PC-9 (cell line): Measurements from ENCODE around the gene AHRR. TPM values are rescaled to one million over a fixed set of nuclear protein-coding genes. Genes with fewer than 3 reads are reported as not detected.

Source experiments
- BruUV-seq: library from RNA; stranded (reverse); fragments of 400-500 nt; replicated peaks from 2 replicates; lab custom pipeline; 2021; lab: Mats Ljungman, UMichigan
- CTCF ChIA-PET: fragments of 300-600 bp; sonication (Branson Sonifier 250); formaldehyde crosslinking; loops from one replicate; lab custom pipeline; 2022; ENCODE audit warnings: antibody characterized with exemption; lab: Charles Lee
- POLR2A ChIA-PET: fragments of 300-600 bp; sonication (Branson Sonifier 250); formaldehyde crosslinking; loops from one replicate; lab custom pipeline; 2022; ENCODE audit warnings: antibody characterized with exemption; ENCODE audit not compliant: unreplicated experiment; lab: Charles Lee
- DNase-seq, 2 experiments: peaks; one replicate each; pipeline versions ENCODE4 v3.0.0 to v3.0.0-alpha.2; 2015 to 2022; ENCODE audit warnings: mixed read lengths in 1 of 2
- H2AFZ ChIP-seq: fragments of 200-600 bp; sonication (generic); 2 replicates; pipeline ENCODE4 v1.8.1; 2017; ENCODE audit warnings: antibody characterized with exemption
- H3F3A ChIP-seq: fragments of 200-600 bp; sonication (generic); 2 replicates; pipeline ENCODE4 v1.8.1; 2017; ENCODE audit warnings: antibody characterized with exemption, mild to moderate bottlenecking, low read depth; ENCODE audit not compliant: insufficient read depth
- H3K27ac ChIP-seq: fragments of 200-600 bp; sonication (generic); 2 replicates; pipeline ENCODE4 v1.6.1; 2016; ENCODE audit warnings: mixed run types
- H3K27me3 ChIP-seq: fragments of 200-600 bp; sonication (generic); 2 replicates; pipeline ENCODE4 v1.6.1; 2016; ENCODE audit warnings: low read depth, mixed run types; ENCODE audit not compliant: insufficient read depth
- H3K36me3 ChIP-seq: fragments of 200-600 bp; sonication (generic); 2 replicates; pipeline ENCODE4 v1.6.1; 2016; ENCODE audit warnings: low read depth, mixed run types
- H3K4me1 ChIP-seq: fragments of 200-600 bp; sonication (generic); replicated peaks from 2 replicates; pipeline ENCODE4 v1.6.1; 2016; ENCODE audit warnings: mixed run types; ENCODE audit not compliant: insufficient read depth
- H3K4me2 ChIP-seq: fragments of 200-600 bp; sonication (generic); 2 replicates; pipeline ENCODE4 v1.6.1; 2017; ENCODE audit warnings: mixed run types
- H3K4me3 ChIP-seq: fragments of 200-600 bp; sonication (generic); 2 replicates; pipeline ENCODE4 v1.6.1; 2016; ENCODE audit warnings: mixed run types
- H3K79me2 ChIP-seq: fragments of 200-600 bp; sonication (generic); 2 replicates; pipeline ENCODE4 v1.6.1; 2017; ENCODE audit warnings: low read depth, mixed run types
- H3K9me2 ChIP-seq: fragments of 200-600 bp; sonication (generic); 2 replicates; pipeline ENCODE4 v1.8.1; 2017; ENCODE audit warnings: mild to moderate bottlenecking; ENCODE audit not compliant: insufficient read depth
- H3K9me3 ChIP-seq: fragments of 200-600 bp; sonication (generic); 2 replicates; pipeline ENCODE4 v1.8.1; 2016; ENCODE audit warnings: low read depth; ENCODE audit not compliant: insufficient read depth
- H4K20me1 ChIP-seq: fragments of 200-600 bp; sonication (generic); 2 replicates; pipeline ENCODE4 v1.8.1; 2017; ENCODE audit not compliant: insufficient read depth
- EZH2 ChIP-seq: fragments of 200-600 bp; sonication (generic); IDR thresholded peaks from 2 replicates; pipeline ENCODE4 v1.8.0; 2017; ENCODE audit warnings: antibody characterized with exemption, low read depth
- intact Hi-C: fragments of 100-400 bp; cut with micrococcal nuclease; formaldehyde crosslinking; loops from one replicate; pipeline ENCODE4 v1.10.0; 2022; ENCODE audit not compliant: unreplicated experiment
- total RNA-seq: library from RNA; stranded (reverse); gene quantifications from 2 replicates; pipeline ENCODE4 v1.2.3, GENCODE V29; 2021
- TF ChIP-seq, protein P1 (sequence below): fragments of 200-600 bp; sonication (generic); conservative IDR thresholded peaks from 2 replicates; pipeline ENCODE4 v1.6.1; 2017; ENCODE audit warnings: mixed run types, antibody characterized with exemption, mild to moderate bottlenecking, moderate library complexity

Gene AHRR
- total RNA-seq, 1 experiment from 2014 or later = 7.2 TPM

DNA sequence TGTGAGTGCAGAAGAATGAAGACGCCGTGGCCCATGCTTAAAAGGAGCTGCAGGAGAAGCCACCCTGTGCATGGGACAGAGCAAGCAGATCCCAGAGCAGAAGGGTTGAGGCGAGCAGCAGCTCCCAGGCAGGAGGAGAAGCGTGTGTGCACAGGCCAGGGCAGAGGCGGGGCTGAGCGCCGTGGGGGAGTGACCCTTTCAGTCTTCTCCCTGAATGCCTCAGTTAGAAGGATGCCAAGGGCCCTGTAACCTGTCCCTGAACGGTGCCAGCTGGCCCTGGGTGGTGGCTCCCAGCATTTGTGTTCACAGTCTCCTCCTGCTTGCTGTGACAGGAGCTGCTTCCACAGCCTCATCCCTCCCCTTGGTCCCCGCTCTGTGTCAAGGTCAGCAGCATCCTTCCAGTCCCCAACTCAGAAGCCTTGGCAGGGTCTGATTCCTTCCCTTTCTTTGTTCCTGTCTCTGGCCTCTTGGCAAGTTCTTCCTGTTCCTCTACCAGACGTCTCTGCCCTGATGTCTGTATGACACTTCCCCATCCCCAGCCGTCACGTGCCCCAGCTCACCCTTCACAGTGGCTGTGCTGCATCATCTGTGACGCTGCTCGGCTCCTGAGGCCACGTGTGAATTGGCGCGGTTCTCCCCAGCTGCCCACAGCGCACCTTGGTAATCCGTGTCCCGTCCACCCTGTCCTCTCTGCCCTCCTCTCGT lies 126.7 kb downstream of the AHRR start:
- peaks cover 69% of the 10 kb centered on the region for H3K36me3 ChIP-seq
- H3K9me2 ChIP-seq = no peaks in the 10 kb centered on the region
- no peaks in the 10 kb centered on the region for H3K9me3 ChIP-seq
- no TSS peak for BruUV-seq
- no peak overlapping the region for H3K27ac ChIP-seq
- H4K20me1 ChIP-seq = peaks cover 44% of the 10 kb centered on the region
- no peak overlapping the region for H3K4me2 ChIP-seq
- peaks cover 46% of the 10 kb centered on the region for H3K79me2 ChIP-seq
- ChIA-PET POLR2A (no interaction called here), CTCF (no interaction called here)
- no peak overlapping the region for H3K4me3 ChIP-seq
- no peak overlapping the region for H2AFZ ChIP-seq
- no peak for DNase-seq
- peaks cover 9% of the 10 kb centered on the region; the same call in 1 of the 2 replicates for H3F3A ChIP-seq
- H3K4me1 ChIP-seq = peaks cover 16% of the 10 kb centered on the region
- intact Hi-C loops = loop anchor here (10.0 kb wide), 1 partner anchor 1197 kb away; no protein-coding TSS in a partner anchor
- TF ChIP-seq, protein P1, sequence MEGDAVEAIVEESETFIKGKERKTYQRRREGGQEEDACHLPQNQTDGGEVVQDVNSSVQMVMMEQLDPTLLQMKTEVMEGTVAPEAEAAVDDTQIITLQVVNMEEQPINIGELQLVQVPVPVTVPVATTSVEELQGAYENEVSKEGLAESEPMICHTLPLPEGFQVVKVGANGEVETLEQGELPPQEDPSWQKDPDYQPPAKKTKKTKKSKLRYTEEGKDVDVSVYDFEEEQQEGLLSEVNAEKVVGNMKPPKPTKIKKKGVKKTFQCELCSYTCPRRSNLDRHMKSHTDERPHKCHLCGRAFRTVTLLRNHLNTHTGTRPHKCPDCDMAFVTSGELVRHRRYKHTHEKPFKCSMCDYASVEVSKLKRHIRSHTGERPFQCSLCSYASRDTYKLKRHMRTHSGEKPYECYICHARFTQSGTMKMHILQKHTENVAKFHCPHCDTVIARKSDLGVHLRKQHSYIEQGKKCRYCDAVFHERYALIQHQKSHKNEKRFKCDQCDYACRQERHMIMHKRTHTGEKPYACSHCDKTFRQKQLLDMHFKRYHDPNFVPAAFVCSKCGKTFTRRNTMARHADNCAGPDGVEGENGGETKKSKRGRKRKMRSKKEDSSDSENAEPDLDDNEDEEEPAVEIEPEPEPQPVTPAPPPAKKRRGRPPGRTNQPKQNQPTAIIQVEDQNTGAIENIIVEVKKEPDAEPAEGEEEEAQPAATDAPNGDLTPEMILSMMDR = no peak
- no peak for TF ChIP-seq EZH2
- H3K27me3 ChIP-seq = no peaks in the 10 kb centered on the region

DNA sequence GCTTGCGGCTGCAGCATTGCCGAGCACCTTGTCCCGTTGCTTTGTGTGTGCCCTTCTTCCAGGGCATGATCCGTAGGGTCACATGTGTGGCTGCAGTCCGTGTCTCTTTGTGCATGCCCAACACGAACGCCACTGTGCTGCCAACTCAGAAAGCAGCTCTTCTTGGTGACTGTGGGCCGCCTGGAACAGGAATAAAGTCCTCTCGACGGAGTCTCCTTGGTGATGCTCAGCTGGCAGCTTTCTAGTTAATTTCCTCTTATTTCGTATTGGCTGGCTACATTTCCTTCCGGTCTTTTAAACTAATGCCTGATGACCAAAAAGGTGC lies 127.2 kb downstream of the AHRR start:
- no peak overlapping the region for H2AFZ ChIP-seq
- H3K36me3 ChIP-seq = peaks cover 74% of the 10 kb centered on the region

DNA sequence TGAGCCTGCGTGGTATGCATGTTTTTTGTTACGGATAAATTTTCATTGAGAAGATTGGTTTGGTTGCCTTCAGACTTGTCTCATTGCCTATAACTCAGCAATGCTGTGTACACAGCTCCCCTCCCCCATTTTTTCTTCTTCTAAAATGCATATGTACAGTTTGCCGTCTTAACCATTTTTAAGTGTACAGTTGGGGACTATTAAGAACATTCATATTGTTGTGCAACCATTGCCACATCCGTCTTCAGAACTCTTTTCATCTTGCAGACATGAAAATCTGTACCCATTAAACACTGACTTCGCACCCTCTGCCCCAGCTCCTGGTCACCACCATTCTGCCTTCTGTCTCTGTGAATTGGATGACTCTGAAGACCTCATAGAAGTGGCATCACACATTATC lies 127.6 kb downstream of the AHRR start:
- no peaks in the 10 kb centered on the region for H3K9me2 ChIP-seq
- peaks cover 45% of the 10 kb centered on the region for H4K20me1 ChIP-seq
- no peak overlapping the region for H3K27ac ChIP-seq
- no peaks in the 10 kb centered on the region for H3K9me3 ChIP-seq
- H3K27me3 ChIP-seq = no peaks in the 10 kb centered on the region
- H3K4me3 ChIP-seq = no peak overlapping the region
- CTCF ChIA-PET = no interaction called here
- peaks cover 13% of the 10 kb centered on the region for H3K4me1 ChIP-seq
- TF ChIP-seq EZH2 = no peak
- TF ChIP-seq, protein P1 = no peak
- no peak overlapping the region for H3K4me2 ChIP-seq
- H3K79me2 ChIP-seq = peaks cover 46% of the 10 kb centered on the region
- H2AFZ ChIP-seq = no peak overlapping the region
- POLR2A ChIA-PET = no interaction called here
- DNase-seq = no peak
- peaks cover 78% of the 10 kb centered on the region for H3K36me3 ChIP-seq
- peaks cover 9% of the 10 kb centered on the region; the same call in 1 of the 2 replicates for H3F3A ChIP-seq
- intact Hi-C loops = loop anchor here (10.0 kb wide), 1 partner anchor 1196 kb away; no protein-coding TSS in a partner anchor
- BruUV-seq = no TSS peak

More for the DNA sequence above, 127.2 kb downstream of the AHRR start:
- peaks cover 9% of the 10 kb centered on the region; the same call in 1 of the 2 replicates for H3F3A ChIP-seq
- no peaks in the 10 kb centered on the region for H3K9me2 ChIP-seq
- H3K27me3 ChIP-seq = no peaks in the 10 kb centered on the region
- H3K4me1 ChIP-seq = peaks cover 16% of the 10 kb centered on the region
- H3K4me3 ChIP-seq = no peak overlapping the region
- intact Hi-C loops = loop anchor here (10.0 kb wide), 1 partner anchor 1196 kb away; no protein-coding TSS in a partner anchor
- TF ChIP-seq EZH2 = no peak
- TF ChIP-seq, protein P1 = no peak
- H3K27ac ChIP-seq = no peak overlapping the region
- no peak for DNase-seq
- no TSS peak for BruUV-seq
- H4K20me1 ChIP-seq = peaks cover 44% of the 10 kb centered on the region
- ChIA-PET CTCF (no interaction called here), POLR2A (no interaction called here)
- no peak overlapping the region for H3K4me2 ChIP-seq
- H3K79me2 ChIP-seq = peaks cover 46% of the 10 kb centered on the region
- no peaks in the 10 kb centered on the region for H3K9me3 ChIP-seq
